ENCODE results near the gene LHX4. TPM values are rescaled to one million over a fixed set of nuclear protein-coding genes. Genes with fewer than 3 reads are reported as not detected.

LHX4 gene
- total RNA-seq, 2 donors from 2014 or later: not detected

- no peak for ATAC-seq (ENCODE audit: insufficient number of reproducible peaks, low FRiP score, low read depth)
- H3K4me3 ChIP-seq: no peak overlapping the region
- no peaks in the 10 kb centered on the region for H3K27me3 ChIP-seq (replicated peaks; ENCODE audit: insufficient read depth)
- no peaks in the 10 kb centered on the region for H3K9me3 ChIP-seq
- peak; percentile 46 for TF ChIP-seq CTCF (IDR thresholded peaks at IDR 0.05)
- H3K4me1 ChIP-seq (ENCODE audit: control insufficient read depth in 1 of 2, low read depth in 2 of 2): no peaks in the 10 kb centered on the region
- H3K36me3 ChIP-seq: peaks cover 47% of the 10 kb centered on the region
- DNase-seq (ENCODE audit: low spot score): no peak
- no peak overlapping the region for H3K27ac ChIP-seq
Measured at GRCh38 chr1:180188091-180188506, 42.0 kb upstream of the LHX4 start.

- Histone ChIP-seq H3K9me3 (no peaks in the 10 kb centered on the region), H3K4me1 (ENCODE audit: control insufficient read depth in 1 of 2, low read depth in 2 of 2) (no peaks in the 10 kb centered on the region), H3K27me3 (replicated peaks; ENCODE audit: insufficient read depth) (no peaks in the 10 kb centered on the region), H3K4me3 (no peak overlapping the region), H3K27ac (no peak overlapping the region), H3K36me3 (peaks cover 47% of the 10 kb centered on the region)
- no peak for TF ChIP-seq CTCF (IDR thresholded peaks at IDR 0.05)
- ATAC-seq (ENCODE audit: insufficient number of reproducible peaks, low FRiP score, low read depth): no peak
- DNase-seq (ENCODE audit: low spot score): no peak
Measured at GRCh38 chr1:180188684-180189175, 41.3 kb upstream of the LHX4 start.

GRCh38 chr1:180190091-180190490 lies 40.0 kb upstream of the LHX4 start:
- H3K4me1 ChIP-seq (ENCODE audit: control insufficient read depth in 1 of 2, low read depth in 2 of 2): no peaks in the 10 kb centered on the region
- no peak overlapping the region for H3K4me3 ChIP-seq
- H3K27ac ChIP-seq: no peak overlapping the region
- DNase-seq (ENCODE audit: low spot score): no peak
- H3K36me3 ChIP-seq: peaks cover 36% of the 10 kb centered on the region
- ATAC-seq (ENCODE audit: insufficient number of reproducible peaks, low FRiP score, low read depth): no peak
- H3K27me3 ChIP-seq (replicated peaks; ENCODE audit: insufficient read depth): no peaks in the 10 kb centered on the region
- TF ChIP-seq CTCF (IDR thresholded peaks at IDR 0.05): no peak
- no peaks in the 10 kb centered on the region for H3K9me3 ChIP-seq

GRCh38 chr1:180192172-180192571 lies 37.9 kb upstream of the LHX4 start:
- DNase-seq (ENCODE audit: low spot score): no peak
- Histone ChIP-seq H3K4me3 (no peak overlapping the region), H3K27ac (no peak overlapping the region), H3K27me3 (replicated peaks; ENCODE audit: insufficient read depth) (no peaks in the 10 kb centered on the region), H3K36me3 (peaks cover 24% of the 10 kb centered on the region), H3K4me1 (ENCODE audit: control insufficient read depth in 1 of 2, low read depth in 2 of 2) (no peaks in the 10 kb centered on the region), H3K9me3 (no peaks in the 10 kb centered on the region)
- no peak for ATAC-seq (ENCODE audit: insufficient number of reproducible peaks, low FRiP score, low read depth)
- TF ChIP-seq CTCF (IDR thresholded peaks at IDR 0.05): no peak

- TF ChIP-seq CTCF (IDR thresholded peaks at IDR 0.05): no peak
- Histone ChIP-seq H3K36me3 (peaks cover 24% of the 10 kb centered on the region), H3K9me3 (no peaks in the 10 kb centered on the region), H3K27ac (no peak overlapping the region), H3K27me3 (replicated peaks; ENCODE audit: insufficient read depth) (no peaks in the 10 kb centered on the region), H3K4me3 (no peak overlapping the region), H3K4me1 (ENCODE audit: control insufficient read depth in 1 of 2, low read depth in 2 of 2) (no peaks in the 10 kb centered on the region)
- DNase-seq (ENCODE audit: low spot score): no peak
- ATAC-seq (ENCODE audit: insufficient number of reproducible peaks, low FRiP score, low read depth): no peak
Measured at GRCh38 chr1:180193141-180194047, 36.7 kb upstream of the LHX4 start.
